ENCODE data around the gene CNTN4. TPM values are rescaled to one million over a fixed set of nuclear protein-coding genes. Genes with fewer than 3 reads are reported as not detected.

CNTN4 gene
- polyA plus RNA-seq, 1 experiment = not detected

DNA sequence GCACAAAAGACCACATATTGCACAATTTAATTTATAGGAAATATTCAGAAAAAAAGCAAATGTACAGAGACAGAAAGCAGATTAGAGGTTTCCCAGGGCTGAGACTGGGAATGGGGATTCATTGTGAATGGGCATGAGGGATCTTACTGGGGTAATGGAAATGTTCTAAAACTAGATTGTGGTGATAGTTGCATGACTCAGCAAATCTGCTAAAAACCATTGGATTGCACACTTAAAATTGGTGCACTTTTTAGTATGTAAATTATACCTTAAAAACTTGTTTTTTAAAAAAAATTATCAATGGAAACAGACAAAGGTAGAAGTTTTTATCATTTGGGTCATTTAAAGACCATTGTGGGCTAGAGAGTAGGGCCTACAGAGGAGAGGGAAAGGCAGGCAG is 780.9 kb downstream of the CNTN4 start:
- DNase-seq (ENCODE audit: low read depth) = no peak
- no peaks in the 10 kb centered on the region for H3K36me3 ChIP-seq (ENCODE audit: control insufficient read depth, insufficient read depth, low read length)
- ChIA-PET POLR2A (no interaction called here), CTCF (no interaction called here)
- TF ChIP-seq, protein P1, sequence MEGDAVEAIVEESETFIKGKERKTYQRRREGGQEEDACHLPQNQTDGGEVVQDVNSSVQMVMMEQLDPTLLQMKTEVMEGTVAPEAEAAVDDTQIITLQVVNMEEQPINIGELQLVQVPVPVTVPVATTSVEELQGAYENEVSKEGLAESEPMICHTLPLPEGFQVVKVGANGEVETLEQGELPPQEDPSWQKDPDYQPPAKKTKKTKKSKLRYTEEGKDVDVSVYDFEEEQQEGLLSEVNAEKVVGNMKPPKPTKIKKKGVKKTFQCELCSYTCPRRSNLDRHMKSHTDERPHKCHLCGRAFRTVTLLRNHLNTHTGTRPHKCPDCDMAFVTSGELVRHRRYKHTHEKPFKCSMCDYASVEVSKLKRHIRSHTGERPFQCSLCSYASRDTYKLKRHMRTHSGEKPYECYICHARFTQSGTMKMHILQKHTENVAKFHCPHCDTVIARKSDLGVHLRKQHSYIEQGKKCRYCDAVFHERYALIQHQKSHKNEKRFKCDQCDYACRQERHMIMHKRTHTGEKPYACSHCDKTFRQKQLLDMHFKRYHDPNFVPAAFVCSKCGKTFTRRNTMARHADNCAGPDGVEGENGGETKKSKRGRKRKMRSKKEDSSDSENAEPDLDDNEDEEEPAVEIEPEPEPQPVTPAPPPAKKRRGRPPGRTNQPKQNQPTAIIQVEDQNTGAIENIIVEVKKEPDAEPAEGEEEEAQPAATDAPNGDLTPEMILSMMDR (IDR thresholded peaks at IDR 0.05; ENCODE audit: insufficient read depth, low read depth, low read length) = no peak
- no peak overlapping the region for H3K4me3 ChIP-seq (ENCODE audit: low read depth, low read length)
- no peaks in the 10 kb centered on the region for H3K27me3 ChIP-seq (ENCODE audit: control insufficient read depth, insufficient read depth, low read length)

- no peaks in the 10 kb centered on the region for H3K27me3 ChIP-seq (ENCODE audit: control insufficient read depth, insufficient read depth, low read length)
- DNase-seq (ENCODE audit: low read depth) = no peak
- no peak overlapping the region for H3K4me3 ChIP-seq (ENCODE audit: low read depth, low read length)
- ChIA-PET POLR2A (no interaction called here), CTCF (no interaction called here)
- TF ChIP-seq, protein P1 (IDR thresholded peaks at IDR 0.05; ENCODE audit: insufficient read depth, low read depth, low read length) = no peak
- no peaks in the 10 kb centered on the region for H3K36me3 ChIP-seq (ENCODE audit: control insufficient read depth, insufficient read depth, low read length)
These were observed 781.6 kb downstream of the CNTN4 start for GRCh38 chr3:2880218-2880756.

GRCh38 chr3:2883283-2883682 is 784.6 kb downstream of the CNTN4 start:
- H3K36me3 ChIP-seq (ENCODE audit: control insufficient read depth, insufficient read depth, low read length) = no peaks in the 10 kb centered on the region
- CTCF ChIA-PET = no interaction called here
- H3K27me3 ChIP-seq (ENCODE audit: control insufficient read depth, insufficient read depth, low read length) = no peaks in the 10 kb centered on the region
- H3K4me3 ChIP-seq (ENCODE audit: low read depth, low read length) = no peak overlapping the region
- TF ChIP-seq, protein P1 (IDR thresholded peaks at IDR 0.05; ENCODE audit: insufficient read depth, low read depth, low read length) = no peak
- POLR2A ChIA-PET = no interaction called here
- DNase-seq (ENCODE audit: low read depth) = no peak

- Histone ChIP-seq H3K27me3 (ENCODE audit: control insufficient read depth, insufficient read depth, low read length) (no peaks in the 10 kb centered on the region), H3K4me3 (ENCODE audit: low read depth, low read length) (no peak overlapping the region)
These were observed 789.9 kb downstream of the CNTN4 start for GRCh38 chr3:2888592-2888991.

GRCh38 chr3:2889736-2890135 is 791.1 kb downstream of the CNTN4 start:
- DNase-seq (ENCODE audit: low read depth) = no peak
- no peak overlapping the region for H3K4me3 ChIP-seq (ENCODE audit: low read depth, low read length)
- no peaks in the 10 kb centered on the region for H3K27me3 ChIP-seq (ENCODE audit: control insufficient read depth, insufficient read depth, low read length)
- no peaks in the 10 kb centered on the region for H3K36me3 ChIP-seq (ENCODE audit: control insufficient read depth, insufficient read depth, low read length)
- CTCF ChIA-PET = no interaction called here
- POLR2A ChIA-PET = no interaction called here
- TF ChIP-seq, protein P1 (IDR thresholded peaks at IDR 0.05; ENCODE audit: insufficient read depth, low read depth, low read length) = no peak

More at GRCh38 chr3:2888592-2888991, 789.9 kb downstream of the CNTN4 start:
- ChIA-PET CTCF (no interaction called here), POLR2A (no interaction called here)
- TF ChIP-seq, protein P1 (IDR thresholded peaks at IDR 0.05; ENCODE audit: insufficient read depth, low read depth, low read length) = no peak
- H3K36me3 ChIP-seq (ENCODE audit: control insufficient read depth, insufficient read depth, low read length) = no peaks in the 10 kb centered on the region
- no peak for DNase-seq (ENCODE audit: low read depth)

All from BJ (cell line).